Thyroid gland (tissue), 4 donors: ENCODE results near the gene SNED1.

Experiments
- CTCF ChIP-seq, 6 experiments: fragments of 200-600 bp in 3 of 6; fragments of 450-650 bp in 3 of 6; sonication (generic) in 3 of 6; IDR thresholded peaks; one replicate each; pipeline ENCODE4 v1.5.1; 2016 to 2019; ENCODE audit warnings: antibody characterized with exemption in 6 of 6, mild to moderate bottlenecking in 2 of 6, inconsistent platforms in 1 of 6, moderate library complexity in 1 of 6
- POLR2A ChIP-seq, 2 donors: fragments of 450-650 bp; IDR thresholded peaks; one replicate each; pipeline ENCODE4 v1.6.1; 2017; ENCODE audit warnings: antibody characterized with exemption in 2 of 2, mild to moderate bottlenecking in 2 of 2, moderate library complexity in 1 of 2

- no peak for TF ChIP-seq CTCF (IDR thresholded peaks at IDR 0.05)
- TF ChIP-seq POLR2A (IDR thresholded peaks at IDR 0.05), result no peak
Measured at GRCh38 chr2:241018051-241018891, 19.9 kb downstream of the SNED1 start.
